Astrocyte (in vitro differentiated cells and primary cell): ENCODE results near the gene CCDC71L.
"Not testable (repeated sequence)": the region's sequence is repeated elsewhere in the genome, so short reads cannot be mapped to it uniquely, and the experiment has no call there.

Experiments
- EZH2 ChIP-seq: IDR thresholded peaks from 2 replicates; pipeline ENCODE4 v1.6.1; 2012; ENCODE audit warnings: mild to moderate bottlenecking, low read length, inconsistent platforms; ENCODE audit not compliant: insufficient read depth
- TF ChIP-seq, protein P1 (sequence below): IDR thresholded peaks from 2 replicates; pipeline ENCODE4 v1.5.1; 2011; ENCODE audit warnings: low read depth, mild to moderate bottlenecking, inconsistent platforms, low read length, moderate library complexity; ENCODE audit not compliant: insufficient read depth

DNA sequence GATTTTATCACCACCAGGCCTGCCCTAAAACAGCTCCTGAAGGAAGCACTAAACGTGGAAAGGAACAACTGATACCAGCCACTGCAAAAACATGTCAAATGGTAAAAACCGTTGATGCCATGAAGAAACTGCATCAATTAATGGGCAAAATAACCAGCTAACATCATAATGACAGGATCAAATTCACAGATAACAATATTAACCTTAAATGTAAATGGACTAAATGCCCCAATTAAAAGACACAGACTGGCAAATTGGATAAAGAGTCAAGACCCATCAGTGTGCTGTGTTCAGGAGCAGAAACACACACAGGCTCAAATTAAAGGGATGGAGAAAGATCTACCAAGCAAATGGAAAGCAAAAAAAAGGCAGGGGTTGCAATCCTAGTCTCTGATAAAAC is 12.7 kb upstream of the CCDC71L start:
- TF ChIP-seq, protein P1, sequence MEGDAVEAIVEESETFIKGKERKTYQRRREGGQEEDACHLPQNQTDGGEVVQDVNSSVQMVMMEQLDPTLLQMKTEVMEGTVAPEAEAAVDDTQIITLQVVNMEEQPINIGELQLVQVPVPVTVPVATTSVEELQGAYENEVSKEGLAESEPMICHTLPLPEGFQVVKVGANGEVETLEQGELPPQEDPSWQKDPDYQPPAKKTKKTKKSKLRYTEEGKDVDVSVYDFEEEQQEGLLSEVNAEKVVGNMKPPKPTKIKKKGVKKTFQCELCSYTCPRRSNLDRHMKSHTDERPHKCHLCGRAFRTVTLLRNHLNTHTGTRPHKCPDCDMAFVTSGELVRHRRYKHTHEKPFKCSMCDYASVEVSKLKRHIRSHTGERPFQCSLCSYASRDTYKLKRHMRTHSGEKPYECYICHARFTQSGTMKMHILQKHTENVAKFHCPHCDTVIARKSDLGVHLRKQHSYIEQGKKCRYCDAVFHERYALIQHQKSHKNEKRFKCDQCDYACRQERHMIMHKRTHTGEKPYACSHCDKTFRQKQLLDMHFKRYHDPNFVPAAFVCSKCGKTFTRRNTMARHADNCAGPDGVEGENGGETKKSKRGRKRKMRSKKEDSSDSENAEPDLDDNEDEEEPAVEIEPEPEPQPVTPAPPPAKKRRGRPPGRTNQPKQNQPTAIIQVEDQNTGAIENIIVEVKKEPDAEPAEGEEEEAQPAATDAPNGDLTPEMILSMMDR = not testable (repeated sequence)
- not testable (repeated sequence) for TF ChIP-seq EZH2
